Astrocyte (in vitro differentiated cells and primary cell): ENCODE measurements around the gene OBSL1. TPM values are rescaled to one million over a fixed set of nuclear protein-coding genes. Genes with fewer than 3 reads are reported as not detected.

ENCODE experiments used
- DNase-seq: peaks from one replicate; pipeline ENCODE4 v3.0.0-alpha.2; 2010; ENCODE audit warnings: low read depth
- FAIRE-seq: peaks from 2 replicates; lab custom pipeline; 2011; peaks lifted over from hg19 to GRCh38; lab: Jason Lieb, UNC
- H2AFZ ChIP-seq: 2 replicates; pipeline ENCODE4 v1.6.0; 2012; ENCODE audit warnings: low read depth, low read length, inconsistent platforms
- H3K27ac ChIP-seq: 2 replicates; pipeline ENCODE4 v1.5.1; 2011; ENCODE audit warnings: low read depth, low read length, inconsistent platforms
- H3K27me3 ChIP-seq: 2 replicates; pipeline ENCODE4 v1.6.0; 2011; ENCODE audit warnings: low read length, inconsistent platforms; ENCODE audit not compliant: insufficient read depth
- H3K36me3 ChIP-seq: 2 replicates; pipeline ENCODE4 v1.5.1; 2011; ENCODE audit warnings: low read length, inconsistent platforms; ENCODE audit not compliant: insufficient read depth
- H3K4me1 ChIP-seq: 2 replicates; pipeline ENCODE4 v1.5.1; 2011; ENCODE audit warnings: low read length, inconsistent platforms; ENCODE audit not compliant: insufficient read depth
- H3K4me2 ChIP-seq: 2 replicates; pipeline ENCODE4 v1.6.0; 2012; ENCODE audit warnings: low read length, inconsistent platforms
- H3K4me3 ChIP-seq: 2 replicates; pipeline ENCODE4 v1.5.1; 2011; ENCODE audit warnings: low read depth, mild to moderate bottlenecking, low read length, inconsistent platforms; ENCODE audit not compliant: insufficient read depth
- H3K79me2 ChIP-seq: 2 replicates; pipeline ENCODE4 v1.6.0; 2012; ENCODE audit warnings: mild to moderate bottlenecking, low read length, inconsistent platforms; ENCODE audit not compliant: insufficient read depth
- H3K9ac ChIP-seq: 2 replicates; pipeline ENCODE4 v1.6.0; 2012; ENCODE audit warnings: mild to moderate bottlenecking, low read length, inconsistent platforms
- H3K9me3 ChIP-seq: 2 replicates; pipeline ENCODE4 v1.5.1; 2012; ENCODE audit warnings: low read depth, mild to moderate bottlenecking, low read length, inconsistent platforms; ENCODE audit not compliant: insufficient read depth
- H4K20me1 ChIP-seq: 2 replicates; pipeline ENCODE4 v1.6.0; 2012; ENCODE audit warnings: low read length, inconsistent platforms; ENCODE audit not compliant: insufficient read depth
- H3K27ac Mint-ChIP-seq: one replicate; pipeline ENCODE4 v1.8.0; 2021; ENCODE audit warnings: mild to moderate bottlenecking, mixed read lengths; ENCODE audit not compliant: unreplicated experiment
- H3K27me3 Mint-ChIP-seq: one replicate; pipeline ENCODE4 v1.8.0; 2021; ENCODE audit warnings: low read depth, mixed read lengths; ENCODE audit not compliant: unreplicated experiment
- H3K36me3 Mint-ChIP-seq: one replicate; pipeline ENCODE4 v1.8.0; 2021; ENCODE audit warnings: low read depth, mixed read lengths; ENCODE audit not compliant: unreplicated experiment
- H3K4me1 Mint-ChIP-seq: one replicate; pipeline ENCODE4 v1.8.0; 2021; ENCODE audit warnings: low read depth, mixed read lengths; ENCODE audit not compliant: unreplicated experiment
- H3K4me3 Mint-ChIP-seq: one replicate; pipeline ENCODE4 v1.8.0; 2021; ENCODE audit warnings: mild to moderate bottlenecking, moderate library complexity, mixed read lengths; ENCODE audit not compliant: unreplicated experiment
- H3K9me3 Mint-ChIP-seq: one replicate; pipeline ENCODE4 v1.8.0; 2021; ENCODE audit warnings: mild to moderate bottlenecking, mixed read lengths; ENCODE audit not compliant: unreplicated experiment
- CTCF ChIP-seq: IDR thresholded peaks from 2 replicates; pipeline ENCODE4 v1.5.1; 2011; ENCODE audit warnings: low read depth, mild to moderate bottlenecking, inconsistent platforms, low read length, moderate library complexity; ENCODE audit not compliant: insufficient read depth
- EZH2 ChIP-seq: IDR thresholded peaks from 2 replicates; pipeline ENCODE4 v1.6.1; 2012; ENCODE audit warnings: mild to moderate bottlenecking, low read length, inconsistent platforms; ENCODE audit not compliant: insufficient read depth
- total RNA-seq: library from RNA; stranded (reverse); gene quantifications from 2 replicates; pipeline ENCODE4 v1.2.1, GENCODE V29; 2021

OBSL1 gene
- total RNA-seq, 1 donor from 2014 or later: 77.5 TPM

- FAIRE-seq: no peak
- Histone ChIP-seq H3K9ac (no peak overlapping the region), H3K27me3 (no peaks in the 10 kb centered on the region), H3K36me3 (peaks cover 5% of the 10 kb centered on the region), H3K4me1 (peaks cover 17% of the 10 kb centered on the region), H4K20me1 (peaks cover 22% of the 10 kb centered on the region), H3K4me2 (no peak overlapping the region), H3K9me3 (no peaks in the 10 kb centered on the region), H3K27ac (no peak overlapping the region), H3K79me2 (peaks cover 22% of the 10 kb centered on the region), H2AFZ (no peak overlapping the region), H3K4me3 (no peak overlapping the region)
- H3K27ac Mint-ChIP-seq: no peak overlapping the region
- no peak for DNase-seq
- H3K9me3 Mint-ChIP-seq: no peaks in the 10 kb centered on the region
- peak overlapping the region; percentile 4 for H3K4me3 Mint-ChIP-seq
- peaks cover 8% of the 10 kb centered on the region for H3K4me1 Mint-ChIP-seq
- H3K27me3 Mint-ChIP-seq: peaks cover 25% of the 10 kb centered on the region
- TF ChIP-seq CTCF (no peak), EZH2 (no peak)
- H3K36me3 Mint-ChIP-seq: peaks cover 22% of the 10 kb centered on the region
Measured at GRCh38 chr2:219545943-219546352, 25.4 kb downstream of the OBSL1 start.

DNA sequence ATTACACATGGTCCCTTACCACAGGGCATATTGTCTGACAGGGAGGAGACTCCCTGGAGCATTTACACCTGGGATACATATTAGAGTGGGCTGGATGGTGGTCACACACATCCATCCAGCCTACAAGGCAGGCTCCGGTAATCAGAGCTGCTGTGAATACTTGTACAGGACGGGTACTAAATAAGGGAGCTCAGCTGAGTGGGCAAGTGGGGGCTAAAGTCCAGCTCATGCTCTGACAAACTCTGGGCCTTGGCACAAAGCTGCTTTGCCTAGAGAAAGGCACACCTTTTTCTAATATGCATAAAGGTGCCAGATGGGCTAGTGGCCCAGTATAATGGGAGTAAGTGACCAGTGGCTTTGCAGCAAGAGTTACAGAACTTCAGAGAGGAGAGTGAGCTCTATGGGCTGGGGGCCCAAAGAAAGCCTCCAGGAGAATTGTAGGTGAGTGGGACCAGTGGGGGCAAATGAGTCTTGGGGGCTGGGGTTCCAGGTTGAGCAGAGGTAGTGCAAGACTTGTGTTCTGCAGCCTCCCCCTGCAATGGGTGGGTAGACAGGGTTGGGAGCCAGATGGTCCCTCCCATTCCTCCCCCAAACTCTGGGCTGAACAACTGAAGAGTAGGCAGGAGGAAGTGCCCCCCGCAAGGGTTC is 25.9 kb downstream of the OBSL1 start:
- Histone ChIP-seq H3K36me3 (peaks cover 9% of the 10 kb centered on the region), H3K9ac (no peak overlapping the region), H4K20me1 (peaks cover 24% of the 10 kb centered on the region), H3K4me1 (peaks cover 17% of the 10 kb centered on the region), H3K4me3 (no peak overlapping the region), H2AFZ (no peak overlapping the region), H3K9me3 (no peaks in the 10 kb centered on the region), H3K27ac (no peak overlapping the region), H3K4me2 (no peak overlapping the region), H3K27me3 (no peaks in the 10 kb centered on the region), H3K79me2 (peaks cover 27% of the 10 kb centered on the region)
- H3K27ac Mint-ChIP-seq: no peak overlapping the region
- peaks cover 24% of the 10 kb centered on the region for H3K36me3 Mint-ChIP-seq
- DNase-seq (no peak), FAIRE-seq (no peak)
- no peaks in the 10 kb centered on the region for H3K9me3 Mint-ChIP-seq
- H3K27me3 Mint-ChIP-seq: peaks cover 24% of the 10 kb centered on the region
- peaks cover 8% of the 10 kb centered on the region for H3K4me1 Mint-ChIP-seq
- TF ChIP-seq EZH2: no peak
- no peak for TF ChIP-seq CTCF
- H3K4me3 Mint-ChIP-seq: peak overlapping the region; percentile 88

- Mint-ChIP-seq H3K27ac (no peak overlapping the region), H3K4me1 (peaks cover 8% of the 10 kb centered on the region), H3K4me3 (peak overlapping the region; percentile 88), H3K36me3 (peaks cover 24% of the 10 kb centered on the region), H3K27me3 (peaks cover 24% of the 10 kb centered on the region), H3K9me3 (no peaks in the 10 kb centered on the region)
- no peak for FAIRE-seq
- Histone ChIP-seq H3K27ac (no peak overlapping the region), H3K36me3 (peaks cover 12% of the 10 kb centered on the region), H4K20me1 (peaks cover 32% of the 10 kb centered on the region), H3K4me3 (peak overlapping the region; percentile 72), H3K9me3 (no peaks in the 10 kb centered on the region), H2AFZ (no peak overlapping the region), H3K27me3 (no peaks in the 10 kb centered on the region), H3K4me2 (peak overlapping the region; percentile 96), H3K79me2 (peaks cover 34% of the 10 kb centered on the region), H3K4me1 (peaks cover 17% of the 10 kb centered on the region), H3K9ac (peak overlapping the region; percentile 54)
- no peak for DNase-seq
- no peak for TF ChIP-seq CTCF
- no peak for TF ChIP-seq EZH2
Measured at GRCh38 chr2:219544567-219544966, 26.8 kb downstream of the OBSL1 start.
